Trophoblast cell (in vitro differentiated cells and primary cell): ENCODE data around the gene NADK.
"Not testable (repeated sequence)": the region's sequence is repeated elsewhere in the genome, so short reads cannot be mapped to it uniquely, and the experiment has no call there.

Source experiments
- DNase-seq, 2 donors: peaks; one replicate each; pipeline ENCODE4 v3.0.0-alpha.2; 2016
- H2AFZ ChIP-seq: 2 replicates; pipeline ENCODE4 v1.6.1; 2013; ENCODE audit warnings: low read length, moderate library complexity, mild to moderate bottlenecking; ENCODE audit not compliant: insufficient read depth, poor library complexity
- H2AK5ac ChIP-seq: 2 replicates; pipeline ENCODE4 v1.6.1; 2013; ENCODE audit warnings: mild to moderate bottlenecking, low read length
- H2BK120ac ChIP-seq: 2 replicates; pipeline ENCODE4 v1.6.1; 2013; ENCODE audit warnings: low read length, mild to moderate bottlenecking, moderate library complexity; ENCODE audit not compliant: insufficient read depth, poor library complexity
- H2BK12ac ChIP-seq: 2 replicates; pipeline ENCODE4 v1.6.1; 2013; ENCODE audit warnings: mild to moderate bottlenecking, low read length, moderate library complexity
- H2BK5ac ChIP-seq: 2 replicates; pipeline ENCODE4 v1.6.1; 2013; ENCODE audit warnings: low read length, low read depth, moderate library complexity, mild to moderate bottlenecking; ENCODE audit not compliant: poor library complexity
- H3K14ac ChIP-seq: 2 replicates; pipeline ENCODE4 v1.6.1; 2013; ENCODE audit warnings: mild to moderate bottlenecking, low read length
- H3K18ac ChIP-seq: 2 replicates; pipeline ENCODE4 v1.6.1; 2013; ENCODE audit warnings: mild to moderate bottlenecking, low read length
- H3K23ac ChIP-seq: 2 replicates; pipeline ENCODE4 v1.6.1; 2013; ENCODE audit warnings: low read length
- H3K27ac ChIP-seq: 2 replicates; pipeline ENCODE4 v1.5.1; 2013; ENCODE audit warnings: low read depth, mild to moderate bottlenecking, inconsistent platforms, low read length, moderate library complexity
- H3K27me3 ChIP-seq: 2 replicates; pipeline ENCODE4 v1.6.1; 2013; ENCODE audit warnings: inconsistent platforms, mild to moderate bottlenecking, low read length, moderate library complexity; ENCODE audit not compliant: insufficient read depth
- H3K36me3 ChIP-seq, 2 experiments: 1 replicate in 1 of 2; 2 replicates in 1 of 2; pipeline ENCODE4 v1.6.1; 2013; ENCODE audit warnings: low read length in 2 of 2, mild to moderate bottlenecking in 2 of 2, moderate library complexity in 1 of 2; ENCODE audit not compliant: insufficient read depth in 2 of 2, control insufficient read depth in 1 of 2
- H3K4ac ChIP-seq: 2 replicates; pipeline ENCODE4 v1.6.1; 2013; ENCODE audit warnings: low read depth, mild to moderate bottlenecking, low read length, moderate library complexity
- H3K4me1 ChIP-seq, 2 experiments: 1 replicate in 1 of 2; 2 replicates in 1 of 2; pipeline ENCODE4 v1.6.1; 2013; ENCODE audit warnings: low read length in 2 of 2, mild to moderate bottlenecking in 2 of 2, moderate library complexity in 1 of 2; ENCODE audit not compliant: insufficient read depth in 2 of 2, control insufficient read depth in 1 of 2
- H3K4me2 ChIP-seq: 2 replicates; pipeline ENCODE4 v1.6.1; 2013; ENCODE audit warnings: inconsistent platforms, mild to moderate bottlenecking, low read length, moderate library complexity
- H3K4me3 ChIP-seq: 2 replicates; pipeline ENCODE4 v1.5.1; 2013; ENCODE audit warnings: mild to moderate bottlenecking, low read depth, low read length, inconsistent platforms
- H3K79me1 ChIP-seq: one replicate; pipeline ENCODE4 v1.6.1; 2013; ENCODE audit warnings: low read length
- H3K79me2 ChIP-seq: 2 replicates; pipeline ENCODE4 v1.6.1; 2013; ENCODE audit warnings: low read length, mild to moderate bottlenecking; ENCODE audit not compliant: control insufficient read depth, insufficient read depth, poor library complexity
- H3K9ac ChIP-seq: 2 replicates; pipeline ENCODE4 v1.6.1; 2013; ENCODE audit warnings: mild to moderate bottlenecking, low read length
- H3K9me3 ChIP-seq: 2 replicates; pipeline ENCODE4 v1.6.1; 2013; ENCODE audit warnings: low read depth, mild to moderate bottlenecking, control low read depth, inconsistent platforms, low read length; ENCODE audit not compliant: insufficient read depth
- H4K12ac ChIP-seq: 2 replicates; pipeline ENCODE4 v1.6.1; 2013; ENCODE audit warnings: low read depth, mild to moderate bottlenecking, low read length, moderate library complexity
- H4K8ac ChIP-seq: 2 replicates; pipeline ENCODE4 v1.6.1; 2013; ENCODE audit warnings: low read depth, mild to moderate bottlenecking, low read length, moderate library complexity
- H4K91ac ChIP-seq: one replicate; pipeline ENCODE4 v1.6.1; 2013; ENCODE audit warnings: low read depth, mild to moderate bottlenecking, low read length, moderate library complexity
- WGBS: extraction: QIAGEN DNeasy Blood & Tissue Kit; methylation state at CpG from one replicate; pipeline ENCODE4 v1.1.7; 2013; ENCODE audit warnings: missing lambda C conversion rate; ENCODE audit not compliant: insufficient read length, insufficient coverage; ENCODE audit errors: extremely low coverage; 5-methylcytosine and 5-hydroxymethylcytosine counted together

The NADK gene

DNA sequence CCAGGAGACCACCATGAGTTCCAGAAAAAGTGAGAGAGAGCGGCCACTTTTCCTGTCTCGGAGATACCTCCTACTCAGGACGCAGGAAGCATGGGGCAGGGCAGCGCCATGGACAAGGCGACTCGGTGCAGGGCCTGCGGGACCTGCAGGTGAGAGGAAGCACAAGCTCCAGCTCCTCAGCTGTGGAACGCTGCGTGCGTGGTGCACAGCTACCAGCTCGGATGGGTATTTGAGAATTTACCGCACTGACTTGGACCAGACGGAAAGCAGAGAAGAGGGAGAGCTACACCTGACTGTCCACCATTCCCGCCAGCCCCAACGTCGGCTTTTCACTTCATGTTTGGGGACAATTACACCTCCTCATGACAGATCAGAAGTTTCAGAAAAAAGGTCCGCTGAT, 45.9 kb downstream of the NADK start:
- Histone ChIP-seq H3K18ac (no peak overlapping the region), H2AK5ac (no peak overlapping the region), H3K4ac (no peak overlapping the region), H3K79me1 (no peaks in the 10 kb centered on the region), H3K9ac (no peak overlapping the region), H4K8ac (no peak overlapping the region), H3K79me2 (no peaks in the 10 kb centered on the region), H3K14ac (no peak overlapping the region), H3K27me3 (no peaks in the 10 kb centered on the region), H2BK5ac (no peak overlapping the region), H3K9me3 (no peaks in the 10 kb centered on the region), H2AFZ (no peak overlapping the region), H4K12ac (no peak overlapping the region), H2BK120ac (no peak overlapping the region), H2BK12ac (no peak overlapping the region), H3K23ac (no peak overlapping the region), H3K4me1 (no peaks in the 10 kb centered on the region), H3K36me3 (peaks cover 31 to 40% of the 10 kb centered on the region in 2 experiments), H3K4me2 (no peak overlapping the region), H4K91ac (no peak overlapping the region), H3K27ac (no peak overlapping the region), H3K4me3 (no peak overlapping the region)
- WGBS: no CpG with 5 or more reads among the region's 17 CpGs
- DNase-seq: no peak

DNA sequence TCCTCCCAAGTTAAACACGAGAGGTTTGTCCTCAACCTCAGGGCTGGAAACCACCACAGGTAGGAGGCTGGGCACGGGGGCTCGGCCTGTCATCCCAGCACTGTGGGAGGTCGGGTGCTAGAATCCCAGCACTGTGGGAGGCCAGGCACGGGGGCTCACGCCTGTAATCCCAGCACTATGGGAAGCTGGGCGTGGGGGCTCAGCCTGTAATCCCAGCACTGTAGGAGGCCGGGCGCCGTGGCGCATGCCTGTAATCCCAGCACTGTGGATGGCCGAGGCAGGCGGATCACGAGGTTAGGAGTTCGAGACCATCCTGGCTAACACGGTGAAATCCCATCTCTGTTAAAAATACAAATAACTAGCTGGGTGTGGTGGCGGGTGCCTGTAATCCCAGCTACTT, 47.4 kb downstream of the NADK start:
- Histone ChIP-seq H3K4ac (no peak overlapping the region), H3K27me3 (no peaks in the 10 kb centered on the region), H2AFZ (no peak overlapping the region), H3K36me3 (peaks cover 28 to 37% of the 10 kb centered on the region in 2 experiments), H3K9me3 (no peaks in the 10 kb centered on the region), H3K4me2 (no peak overlapping the region), H3K14ac (no peak overlapping the region), H3K23ac (no peak overlapping the region), H2BK12ac (no peak overlapping the region), H3K4me1 (no peaks in the 10 kb centered on the region), H2BK5ac (no peak overlapping the region), H2AK5ac (no peak overlapping the region), H3K27ac (no peak overlapping the region), H4K8ac (no peak overlapping the region), H3K9ac (no peak overlapping the region), H3K18ac (no peak overlapping the region), H4K12ac (no peak overlapping the region), H3K79me1 (no peaks in the 10 kb centered on the region), H3K79me2 (no peaks in the 10 kb centered on the region), H2BK120ac (no peak overlapping the region), H3K4me3 (no peak overlapping the region), H4K91ac (no peak overlapping the region)
- no peak for DNase-seq
- WGBS: no CpG with 5 or more reads among the region's 17 CpGs

DNA sequence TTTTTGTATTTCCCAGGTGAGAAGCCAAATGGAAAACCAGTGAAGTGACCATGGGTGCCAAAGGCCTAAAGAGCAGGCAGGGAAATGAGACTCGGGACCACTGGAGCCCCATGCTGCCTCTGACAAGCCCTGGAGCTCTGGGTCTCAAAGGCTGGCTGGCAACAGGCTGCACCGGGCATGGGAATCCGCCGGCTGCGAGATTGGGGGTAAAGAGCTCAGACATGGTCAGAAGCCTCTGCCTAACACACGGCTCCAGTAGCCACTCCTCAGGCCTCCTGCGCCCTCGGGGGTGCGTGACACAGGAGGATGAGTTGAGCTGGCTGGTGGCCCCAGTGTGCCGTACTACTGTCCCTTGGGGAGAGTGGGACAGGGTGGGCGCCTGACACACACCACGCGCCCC, 48.0 kb downstream of the NADK start:
- not testable (repeated sequence) for H3K9ac ChIP-seq, H3K79me2 ChIP-seq, H2AK5ac ChIP-seq, H3K4ac ChIP-seq, H2BK120ac ChIP-seq, H2BK12ac ChIP-seq, H3K4me2 ChIP-seq, H3K27ac ChIP-seq, H3K9me3 ChIP-seq, H4K91ac ChIP-seq, H3K14ac ChIP-seq, H4K8ac ChIP-seq, H2BK5ac ChIP-seq, H2AFZ ChIP-seq, DNase-seq, H3K4me1 ChIP-seq, H3K23ac ChIP-seq, H3K18ac ChIP-seq, H3K79me1 ChIP-seq, H3K27me3 ChIP-seq, H3K4me3 ChIP-seq, H4K12ac ChIP-seq
- H3K36me3 ChIP-seq: peaks cover 28 to 35% of the 10 kb centered on the region in 2 experiments
- no CpG with 5 or more reads among the region's 13 CpGs for WGBS

DNA sequence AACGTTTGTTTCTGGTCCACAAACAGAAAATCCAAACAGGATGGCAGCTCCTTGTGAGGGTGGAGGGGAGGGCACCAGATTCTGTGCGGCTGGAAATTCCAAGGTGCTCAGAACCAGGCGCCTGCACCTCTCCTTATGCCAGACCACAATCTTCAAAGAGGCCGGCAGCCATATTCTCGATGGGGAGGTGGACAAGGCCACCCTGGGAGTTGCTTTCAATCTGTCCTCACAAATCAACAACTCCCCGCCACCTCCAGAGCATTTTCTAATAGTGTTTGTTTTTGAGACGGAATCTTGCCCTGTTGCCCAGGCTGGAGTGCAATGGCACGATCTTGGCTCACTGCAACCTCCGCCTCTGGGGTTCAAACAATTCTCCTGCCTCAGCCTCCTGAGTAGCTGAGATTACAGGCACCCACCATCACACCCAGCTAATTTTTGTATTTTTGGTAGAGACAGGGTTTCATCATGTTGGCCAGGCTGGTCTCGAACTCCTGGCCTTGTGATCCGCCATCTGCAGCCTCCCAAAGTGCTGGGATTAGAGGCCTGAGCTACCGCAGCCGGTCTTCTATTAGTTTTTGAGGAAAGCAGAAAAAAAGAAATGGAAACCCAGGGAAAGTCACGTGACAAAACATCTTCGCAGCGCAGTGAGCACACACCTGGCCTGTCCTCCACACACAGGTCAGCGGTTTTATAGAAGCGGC, 49.0 kb downstream of the NADK start:
- not testable (repeated sequence) for H4K8ac ChIP-seq, H4K91ac ChIP-seq, H3K9me3 ChIP-seq, H3K4me2 ChIP-seq, H3K4me1 ChIP-seq, H2BK12ac ChIP-seq, H3K79me2 ChIP-seq, H3K79me1 ChIP-seq, H2AFZ ChIP-seq, H3K9ac ChIP-seq, H2BK120ac ChIP-seq, DNase-seq, H3K27me3 ChIP-seq, H3K27ac ChIP-seq, H2AK5ac ChIP-seq, H2BK5ac ChIP-seq, H3K4me3 ChIP-seq, H3K14ac ChIP-seq, H3K18ac ChIP-seq, H4K12ac ChIP-seq, H3K4ac ChIP-seq, H3K23ac ChIP-seq
- WGBS: no CpG with 5 or more reads among the region's 18 CpGs
- H3K36me3 ChIP-seq: peaks cover 22 to 29% of the 10 kb centered on the region in 2 experiments
